PC-3 (cell line): ENCODE results near the gene TRPV5.

Experiments
- CTCF ChIP-seq: fragments of 300-600 bp; sonication (generic); conservative IDR thresholded peaks from 2 replicates; pipeline ENCODE4 v1.5.1; 2017; ENCODE audit warnings: antibody characterized with exemption, low read depth, mild to moderate bottlenecking, low read length
- EZH2 ChIP-seq: fragments of 300-600 bp; sonication (generic); IDR thresholded peaks from one replicate; pipeline ENCODE4 v1.6.1; 2017; ENCODE audit warnings: antibody characterized with exemption, mild to moderate bottlenecking, low read length; ENCODE audit not compliant: unreplicated experiment
- EZH2phosphoT487 ChIP-seq: fragments of 300-600 bp; sonication (generic); IDR thresholded peaks from 2 replicates; pipeline ENCODE4 v1.6.1; 2018; ENCODE audit warnings: mild to moderate bottlenecking, antibody characterized with exemption, low read length, borderline replicate concordance

GRCh38 chr7:142969183-142969582 is 35.6 kb upstream of the TRPV5 start:
- no peak for TF ChIP-seq CTCF
- TF ChIP-seq EZH2phosphoT487: no peak
- no peak for TF ChIP-seq EZH2
